ENCODE results near the gene ZC2HC1B.
"Not testable (repeated sequence)": the region's sequence is repeated elsewhere in the genome, so short reads cannot be mapped to it uniquely, and the experiment has no call there.

ZC2HC1B gene

GRCh38 chr6:143882401-143882930 is 18.2 kb downstream of the ZC2HC1B start:
- Mint-ChIP-seq H3K4me3 (no peak overlapping the region), H3K27me3 (no peaks in the 10 kb centered on the region), H3K36me3 (ENCODE audit: low read depth) (no peaks in the 10 kb centered on the region), H3K27ac (no peak overlapping the region), H3K4me1 (ENCODE audit: low read depth) (peaks cover 2% of the 10 kb centered on the region), H3K9me3 (peaks cover 3% of the 10 kb centered on the region)

GRCh38 chr6:143884216-143884900 is 20.1 kb downstream of the ZC2HC1B start:
- no peaks in the 10 kb centered on the region for H3K9me3 Mint-ChIP-seq
- H3K4me3 Mint-ChIP-seq: no peak overlapping the region
- H3K27me3 Mint-ChIP-seq: no peaks in the 10 kb centered on the region
- H3K36me3 Mint-ChIP-seq (ENCODE audit: low read depth): no peaks in the 10 kb centered on the region
- H3K27ac Mint-ChIP-seq: no peak overlapping the region
- no peaks in the 10 kb centered on the region for H3K4me1 Mint-ChIP-seq (ENCODE audit: low read depth)

- H3K27me3 Mint-ChIP-seq: no peaks in the 10 kb centered on the region
- no peak overlapping the region for H3K27ac Mint-ChIP-seq
- no peaks in the 10 kb centered on the region for H3K36me3 Mint-ChIP-seq (ENCODE audit: low read depth)
- H3K4me1 Mint-ChIP-seq (ENCODE audit: low read depth): no peaks in the 10 kb centered on the region
- H3K4me3 Mint-ChIP-seq: no peak overlapping the region
- no peaks in the 10 kb centered on the region for H3K9me3 Mint-ChIP-seq
Measured at GRCh38 chr6:143885116-143885515, 20.8 kb downstream of the ZC2HC1B start.

GRCh38 chr6:143894655-143895054 is 30.4 kb downstream of the ZC2HC1B start:
- no peak overlapping the region for H3K27ac Mint-ChIP-seq
- no peaks in the 10 kb centered on the region for H3K27me3 Mint-ChIP-seq

GRCh38 chr6:143896126-143896860 is 32.0 kb downstream of the ZC2HC1B start:
- Mint-ChIP-seq H3K9me3 (no peaks in the 10 kb centered on the region), H3K4me1 (ENCODE audit: low read depth) (no peaks in the 10 kb centered on the region), H3K27me3 (no peaks in the 10 kb centered on the region), H3K4me3 (no peak overlapping the region), H3K27ac (no peak overlapping the region), H3K36me3 (ENCODE audit: low read depth) (no peaks in the 10 kb centered on the region)

More at GRCh38 chr6:143894655-143895054, 30.4 kb downstream of the ZC2HC1B start:
- H3K4me3 Mint-ChIP-seq: no peak overlapping the region
- H3K36me3 Mint-ChIP-seq (ENCODE audit: low read depth): no peaks in the 10 kb centered on the region
- H3K4me1 Mint-ChIP-seq (ENCODE audit: low read depth): no peaks in the 10 kb centered on the region
- no peaks in the 10 kb centered on the region for H3K9me3 Mint-ChIP-seq

- Mint-ChIP-seq H3K4me1 (ENCODE audit: low read depth) (peaks cover 9% of the 10 kb centered on the region), H3K9me3 (no peaks in the 10 kb centered on the region), H3K27ac (no peak overlapping the region), H3K36me3 (ENCODE audit: low read depth) (no peaks in the 10 kb centered on the region), H3K4me3 (no peak overlapping the region), H3K27me3 (no peaks in the 10 kb centered on the region)
Measured at GRCh38 chr6:143900358-143900757, 36.1 kb downstream of the ZC2HC1B start.

- Mint-ChIP-seq H3K4me3 (no peak overlapping the region), H3K27ac (no peak overlapping the region), H3K27me3 (no peaks in the 10 kb centered on the region), H3K4me1 (ENCODE audit: low read depth) (peaks cover 9% of the 10 kb centered on the region), H3K36me3 (ENCODE audit: low read depth) (no peaks in the 10 kb centered on the region), H3K9me3 (no peaks in the 10 kb centered on the region)
Measured at GRCh38 chr6:143901885-143902750, 37.8 kb downstream of the ZC2HC1B start.

- no peak overlapping the region for H3K4me3 Mint-ChIP-seq
- no peaks in the 10 kb centered on the region for H3K9me3 Mint-ChIP-seq
- no peaks in the 10 kb centered on the region for H3K36me3 Mint-ChIP-seq (ENCODE audit: low read depth)
- H3K27me3 Mint-ChIP-seq: no peaks in the 10 kb centered on the region
- H3K4me1 Mint-ChIP-seq (ENCODE audit: low read depth): peaks cover 9% of the 10 kb centered on the region
- H3K27ac Mint-ChIP-seq: no peak overlapping the region
Measured at GRCh38 chr6:143902827-143903226, 38.6 kb downstream of the ZC2HC1B start.

- no peak overlapping the region for H3K4me3 Mint-ChIP-seq
- no peaks in the 10 kb centered on the region for H3K27me3 Mint-ChIP-seq
- H3K4me1 Mint-ChIP-seq (ENCODE audit: low read depth): no peaks in the 10 kb centered on the region
- peaks cover 26% of the 10 kb centered on the region for H3K36me3 Mint-ChIP-seq (ENCODE audit: low read depth)
- H3K27ac Mint-ChIP-seq: no peak overlapping the region
- peaks cover 20% of the 10 kb centered on the region for H3K9me3 Mint-ChIP-seq
Measured at GRCh38 chr6:143911028-143911427, 46.8 kb downstream of the ZC2HC1B start.

- Mint-ChIP-seq H3K36me3 (ENCODE audit: low read depth) (peaks cover 34% of the 10 kb centered on the region), H3K9me3 (peaks cover 20% of the 10 kb centered on the region), H3K4me3 (no peak overlapping the region), H3K27ac (no peak overlapping the region), H3K4me1 (ENCODE audit: low read depth) (no peaks in the 10 kb centered on the region), H3K27me3 (no peaks in the 10 kb centered on the region)
Measured at GRCh38 chr6:143912671-143913070, 48.4 kb downstream of the ZC2HC1B start.

GRCh38 chr6:143917026-143917425 is 52.8 kb downstream of the ZC2HC1B start:
- not testable (repeated sequence) for H3K27me3 Mint-ChIP-seq; H3K4me1 Mint-ChIP-seq (ENCODE audit: low read depth); H3K27ac Mint-ChIP-seq; H3K4me3 Mint-ChIP-seq
- peaks cover 27% of the 10 kb centered on the region for H3K36me3 Mint-ChIP-seq (ENCODE audit: low read depth)
- peaks cover 24% of the 10 kb centered on the region for H3K9me3 Mint-ChIP-seq

- H3K4me3 Mint-ChIP-seq: no peak overlapping the region
- H3K27me3 Mint-ChIP-seq: peaks cover 6% of the 10 kb centered on the region
- peaks cover 13% of the 10 kb centered on the region for H3K36me3 Mint-ChIP-seq (ENCODE audit: low read depth)
- no peak overlapping the region for H3K27ac Mint-ChIP-seq
- H3K9me3 Mint-ChIP-seq: peaks cover 11% of the 10 kb centered on the region
- no peaks in the 10 kb centered on the region for H3K4me1 Mint-ChIP-seq (ENCODE audit: low read depth)
Measured at GRCh38 chr6:143928853-143929252, 64.6 kb downstream of the ZC2HC1B start.

- H3K27me3 Mint-ChIP-seq: peaks cover 6% of the 10 kb centered on the region
- no peak overlapping the region for H3K27ac Mint-ChIP-seq
- peaks cover 11% of the 10 kb centered on the region for H3K9me3 Mint-ChIP-seq
- peaks cover 13% of the 10 kb centered on the region for H3K36me3 Mint-ChIP-seq (ENCODE audit: low read depth)
- no peaks in the 10 kb centered on the region for H3K4me1 Mint-ChIP-seq (ENCODE audit: low read depth)
- H3K4me3 Mint-ChIP-seq: no peak overlapping the region
Measured at GRCh38 chr6:143929975-143930374, 65.7 kb downstream of the ZC2HC1B start.

GRCh38 chr6:143934331-143934730 is 70.1 kb downstream of the ZC2HC1B start:
- H3K9me3 Mint-ChIP-seq: peaks cover 6% of the 10 kb centered on the region
- no peak overlapping the region for H3K4me3 Mint-ChIP-seq
- no peaks in the 10 kb centered on the region for H3K4me1 Mint-ChIP-seq (ENCODE audit: low read depth)
- H3K27ac Mint-ChIP-seq: no peak overlapping the region
- H3K27me3 Mint-ChIP-seq: no peaks in the 10 kb centered on the region
- H3K36me3 Mint-ChIP-seq (ENCODE audit: low read depth): peaks cover 4% of the 10 kb centered on the region

- H3K36me3 Mint-ChIP-seq (ENCODE audit: low read depth): peaks cover 4% of the 10 kb centered on the region
Measured at GRCh38 chr6:143934867-143935266, 70.6 kb downstream of the ZC2HC1B start.

More at GRCh38 chr6:143934867-143935266, 70.6 kb downstream of the ZC2HC1B start:
- no peak overlapping the region for H3K4me3 Mint-ChIP-seq
- peaks cover 6% of the 10 kb centered on the region for H3K9me3 Mint-ChIP-seq
- no peak overlapping the region for H3K27ac Mint-ChIP-seq
- no peaks in the 10 kb centered on the region for H3K27me3 Mint-ChIP-seq
- peaks cover 4% of the 10 kb centered on the region for H3K4me1 Mint-ChIP-seq (ENCODE audit: low read depth)

Data from stimulated activated naive CD8-positive, alpha-beta T cell treated with anti-CD3 and anti-CD28 coated beads, Interleukin-15, Interleukin-2, amounts not matched to agents 100 ng/mL and 50 ng/mL, for 24 hours (primary cell).